ENCODE data around the gene SLC9A6. TPM values are rescaled to one million over a fixed set of nuclear protein-coding genes. Genes with fewer than 3 reads are reported as not detected.

SLC9A6 gene
- total and polyA plus RNA-seq, 10 of the 15 experiments (the other 5 are each of a cell fraction or from before 2014, with no cell fraction given), result 4.5 to 14.6 (median 10.7) TPM

GRCh38 chrX:136045008-136045407, 59.8 kb downstream of the SLC9A6 start (continued):
- no peak for TF ChIP-seq EZH2 (IDR thresholded peaks at IDR 0.05; ENCODE audit: borderline replicate concordance, control insufficient read depth, low read depth, low read length)

GRCh38 chrX:136046295-136047015, 61.2 kb downstream of the SLC9A6 start:
- Histone ChIP-seq H3K36me3 (ENCODE audit: control insufficient read depth in 2 of 2, insufficient read depth in 2 of 2, low read length in 1 of 2) (peaks cover 0 to 4% of the 10 kb centered on the region in 2 experiments; a peak in 2 of 4 replicates), H3K4me1 (ENCODE audit: control insufficient read depth, insufficient read depth, low read length) (no peaks in the 10 kb centered on the region), H2AFZ (ENCODE audit: control insufficient read depth, low read depth, low read length) (no peak overlapping the region), H3K9me3 (replicated peaks; ENCODE audit: control insufficient read depth, insufficient read depth, low read length) (no peaks in the 10 kb centered on the region), H3K9ac (ENCODE audit: control insufficient read depth, insufficient read depth, low read length) (no peak overlapping the region), H3K27ac (ENCODE audit: control insufficient read depth, insufficient read depth) (no peak overlapping the region), H3K4me2 (ENCODE audit: control insufficient read depth, insufficient read depth) (no peak overlapping the region), H3K27me3 (replicated peaks in 1 of 2; ENCODE audit: control insufficient read depth in 2 of 2, insufficient read depth in 2 of 2, low read length in 1 of 2) (no peaks in the 10 kb centered on the region), H3K4me3 (no peak overlapping the region), H3K79me2 (ENCODE audit: control insufficient read depth, insufficient read depth, low read length) (no peaks in the 10 kb centered on the region), H4K20me1 (ENCODE audit: control insufficient read depth, insufficient read depth) (no peaks in the 10 kb centered on the region)
- ChIA-PET SMC1A (ENCODE audit: uncharacterized antibody, unreplicated experiment) (no interaction called here), POLR2A (no interaction called here), CTCF (interaction anchor here (0.8 kb wide), 1 partner anchor 222 kb away, joined by 3 read pairs; no protein-coding TSS in a partner anchor), RAD21 (ENCODE audit: unreplicated experiment) (no interaction called here)
- no TSS peak for BruUV-seq (replicated peaks)
- no peak for FAIRE-seq
- WGBS (ENCODE audit: insufficient coverage, insufficient replicate concordance, low lambda C conversion rate, missing lambda C conversion rate), result 58% methylated on average over 13 of the region's 13 CpGs
- in situ Hi-C loops (cut with MboI) (no loop called here), intact Hi-C loops (cut with micrococcal nuclease; ENCODE audit: unreplicated experiment) (no loop called here)
- ATAC-seq, result no peak
- no peak for TF ChIP-seq MYB (IDR thresholded peaks at IDR 0.05; ENCODE audit: borderline replicate concordance, low read depth, low read length)
- no peak for TF ChIP-seq NR2C1 (IDR thresholded peaks at IDR 0.05)
- TF ChIP-seq TAF1 (IDR thresholded peaks at IDR 0.05; ENCODE audit: borderline replicate concordance, low read depth, low read length), result no peak
- TF ChIP-seq HDAC2 (IDR thresholded peaks at IDR 0.05), result no peak
- TF ChIP-seq MEF2B (IDR thresholded peaks at IDR 0.05; ENCODE audit: partially characterized antibody, poor library complexity, severe bottlenecking), result no peak
- no peak for TF ChIP-seq BCL11A (IDR thresholded peaks at IDR 0.05; ENCODE audit: low read depth, low read length)
- no peak for TF ChIP-seq FOXK2 (IDR thresholded peaks at IDR 0.05)
- no peak for TF ChIP-seq SUZ12 (IDR thresholded peaks at IDR 0.05; ENCODE audit: unreplicated experiment)
- TF ChIP-seq LARP7 (IDR thresholded peaks at IDR 0.05), result no peak
- no peak for TF ChIP-seq NFYA (IDR thresholded peaks at IDR 0.05; ENCODE audit: borderline replicate concordance, low read depth, low read length)
- no peak for TF ChIP-seq CEBPB (IDR thresholded peaks at IDR 0.05; ENCODE audit: borderline replicate concordance in 1 of 2, low read depth in 2 of 2, low read length in 2 of 2)
- no peak for TF ChIP-seq IKZF1 (conservative IDR thresholded peaks at IDR 0.05)
- TF ChIP-seq TCF7 (IDR thresholded peaks at IDR 0.05; ENCODE audit: borderline replicate concordance), result no peak
- TF ChIP-seq, protein P1, sequence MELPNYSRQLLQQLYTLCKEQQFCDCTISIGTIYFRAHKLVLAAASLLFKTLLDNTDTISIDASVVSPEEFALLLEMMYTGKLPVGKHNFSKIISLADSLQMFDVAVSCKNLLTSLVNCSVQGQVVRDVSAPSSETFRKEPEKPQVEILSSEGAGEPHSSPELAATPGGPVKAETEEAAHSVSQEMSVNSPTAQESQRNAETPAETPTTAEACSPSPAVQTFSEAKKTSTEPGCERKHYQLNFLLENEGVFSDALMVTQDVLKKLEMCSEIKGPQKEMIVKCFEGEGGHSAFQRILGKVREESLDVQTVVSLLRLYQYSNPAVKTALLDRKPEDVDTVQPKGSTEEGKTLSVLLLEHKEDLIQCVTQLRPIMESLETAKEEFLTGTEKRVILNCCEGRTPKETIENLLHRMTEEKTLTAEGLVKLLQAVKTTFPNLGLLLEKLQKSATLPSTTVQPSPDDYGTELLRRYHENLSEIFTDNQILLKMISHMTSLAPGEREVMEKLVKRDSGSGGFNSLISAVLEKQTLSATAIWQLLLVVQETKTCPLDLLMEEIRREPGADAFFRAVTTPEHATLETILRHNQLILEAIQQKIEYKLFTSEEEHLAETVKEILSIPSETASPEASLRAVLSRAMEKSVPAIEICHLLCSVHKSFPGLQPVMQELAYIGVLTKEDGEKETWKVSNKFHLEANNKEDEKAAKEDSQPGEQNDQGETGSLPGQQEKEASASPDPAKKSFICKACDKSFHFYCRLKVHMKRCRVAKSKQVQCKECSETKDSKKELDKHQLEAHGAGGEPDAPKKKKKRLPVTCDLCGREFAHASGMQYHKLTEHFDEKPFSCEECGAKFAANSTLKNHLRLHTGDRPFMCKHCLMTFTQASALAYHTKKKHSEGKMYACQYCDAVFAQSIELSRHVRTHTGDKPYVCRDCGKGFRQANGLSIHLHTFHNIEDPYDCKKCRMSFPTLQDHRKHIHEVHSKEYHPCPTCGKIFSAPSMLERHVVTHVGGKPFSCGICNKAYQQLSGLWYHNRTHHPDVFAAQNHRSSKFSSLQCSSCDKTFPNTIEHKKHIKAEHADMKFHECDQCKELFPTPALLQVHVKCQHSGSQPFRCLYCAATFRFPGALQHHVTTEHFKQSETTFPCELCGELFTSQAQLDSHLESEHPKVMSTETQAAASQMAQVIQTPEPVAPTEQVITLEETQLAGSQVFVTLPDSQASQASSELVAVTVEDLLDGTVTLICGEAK (IDR thresholded peaks at IDR 0.05; ENCODE audit: borderline replicate concordance), result no peak
- no peak for TF ChIP-seq MXI1 (IDR thresholded peaks at IDR 0.05; ENCODE audit: low read depth, low read length)
- TF ChIP-seq CHD2 (IDR thresholded peaks at IDR 0.05; ENCODE audit: borderline replicate concordance, low read depth, low read length), result no peak
- TF ChIP-seq WRNIP1 (IDR thresholded peaks at IDR 0.05; ENCODE audit: borderline replicate concordance, low read depth, low read length), result no peak
- DNase-seq (ENCODE audit: low read depth, low spot score), result no peak

All from GM12878 (cell line).